B cell (primary cell): ENCODE results near the gene LALBA. TPM values are rescaled to one million over a fixed set of nuclear protein-coding genes. Genes with fewer than 3 reads are reported as not detected.
"Not testable (repeated sequence)": the region's sequence is repeated elsewhere in the genome, so short reads cannot be mapped to it uniquely, and the experiment has no call there.

ENCODE experiments used
- ATAC-seq: fragments of 200-7000 bp; cut with Tn5 transposase; one replicate; pipeline ENCODE4 v1.10.0; 2021; ENCODE audit warnings: low read depth, mild to moderate bottlenecking, moderate number of reproducible peaks, moderate library complexity
- CTCF ChIA-PET: fragments of 350-600 bp; sonication (Branson Sonifier 250); formaldehyde crosslinking; loops from one replicate; lab custom pipeline; 2021; ENCODE audit warnings: antibody characterized with exemption, inconsistent platforms; lab: Charles Lee
- POLR2A ChIA-PET: fragments of 350-600 bp; sonication (Branson Sonifier 250); formaldehyde crosslinking; loops from one replicate; lab custom pipeline; 2021; ENCODE audit warnings: antibody characterized with exemption; lab: Charles Lee
- DNase-seq: peaks from one replicate; pipeline ENCODE4 v3.0.0; 2013
- H2AFZ ChIP-seq: 2 replicates; pipeline ENCODE4 v1.6.1; 2012; ENCODE audit warnings: mild to moderate bottlenecking, low read depth, low read length; ENCODE audit not compliant: insufficient read depth, poor library complexity, severe bottlenecking
- H3K27ac ChIP-seq, 2 donors: 1 replicate in 1 of 2; 2 replicates in 1 of 2; pipeline ENCODE4 v1.5.1; 2012 to 2013; ENCODE audit warnings: low read length in 2 of 2, mild to moderate bottlenecking in 2 of 2, moderate library complexity in 1 of 2
- H3K27me3 ChIP-seq, 4 experiments: fragments of 200-600 bp in 1 of 4; sonication (generic) in 1 of 4; replicated peaks in 1 of 4; 1 replicate in 2 of 4; 2 replicates in 2 of 4; pipeline versions ENCODE4 v1.6.1 to v1.7.0; 2013 to 2016; ENCODE audit warnings: low read length in 3 of 4, mild to moderate bottlenecking in 2 of 4, mixed read lengths in 1 of 4, moderate library complexity in 1 of 4; ENCODE audit not compliant: insufficient read depth in 4 of 4, control insufficient read depth in 3 of 4; ENCODE audit errors: control extremely low read depth in 1 of 4
- H3K36me3 ChIP-seq, 2 experiments: replicated peaks in 1 of 2; 1 replicate in 1 of 2; 2 replicates in 1 of 2; pipeline versions ENCODE4 v1.6.1 to v1.7.1; 2013; ENCODE audit warnings: low read length in 1 of 2; ENCODE audit not compliant: insufficient read depth in 2 of 2, control insufficient read depth in 1 of 2; ENCODE audit errors: control extremely low read depth in 1 of 2, extremely low read depth in 1 of 2
- H3K4me1 ChIP-seq, 2 donors: fragments of 200-600 bp in 1 of 2; sonication (generic) in 1 of 2; 1 replicate in 1 of 2; 2 replicates in 1 of 2; pipeline versions ENCODE4 v1.5.1 to v1.6.1; 2013 to 2017; ENCODE audit warnings: low read length in 2 of 2; ENCODE audit not compliant: control insufficient read depth in 2 of 2, insufficient read depth in 2 of 2
- H3K4me2 ChIP-seq: replicated peaks from 2 replicates; pipeline ENCODE3; 2012; ENCODE audit warnings: mild to moderate bottlenecking, low read depth, low read length; ENCODE audit not compliant: poor library complexity, severe bottlenecking
- H3K4me3 ChIP-seq, 5 experiments: fragments of 200-600 bp in 1 of 5; sonication (generic) in 1 of 5; 1 replicate in 3 of 5; 2 replicates in 2 of 5; pipeline versions ENCODE4 v1.5.1 to v1.7.0; 2011 to 2016; ENCODE audit warnings: low read length in 4 of 5, mild to moderate bottlenecking in 4 of 5, low read depth in 2 of 5, control low read depth in 1 of 5, moderate library complexity in 1 of 5; ENCODE audit not compliant: insufficient read depth in 1 of 5; ENCODE audit errors: control extremely low read depth in 1 of 5, extremely low read depth in 1 of 5
- H3K79me2 ChIP-seq: fragments of 200-600 bp; sonication (generic); one replicate; pipeline ENCODE4 v1.6.0; 2016; ENCODE audit warnings: low read length; ENCODE audit not compliant: control insufficient read depth, insufficient read depth
- H3K9ac ChIP-seq: fragments of 200-600 bp; sonication (generic); 2 replicates; pipeline ENCODE4 v1.6.1; 2017; ENCODE audit warnings: mild to moderate bottlenecking, low read length, moderate library complexity
- H3K9me3 ChIP-seq, 3 donors: one replicate each; pipeline versions ENCODE4 v1.6.1 to v1.7.1; 2013; ENCODE audit warnings: low read length in 2 of 3; ENCODE audit not compliant: control insufficient read depth in 2 of 3, insufficient read depth in 1 of 3; ENCODE audit errors: control extremely low read depth in 1 of 3
- H4K20me1 ChIP-seq: 2 replicates; pipeline ENCODE4 v1.6.0; 2012; ENCODE audit warnings: mild to moderate bottlenecking, low read length; ENCODE audit not compliant: insufficient read depth, control insufficient read depth, poor library complexity, severe bottlenecking
- H3K27ac Mint-ChIP-seq: one replicate; pipeline ENCODE4 v1.8.0; 2021; ENCODE audit warnings: mixed read lengths
- H3K27me3 Mint-ChIP-seq: one replicate; pipeline ENCODE4 v1.8.0; 2021; ENCODE audit warnings: mixed read lengths
- H3K4me1 Mint-ChIP-seq: one replicate; pipeline ENCODE4 v1.8.0; 2021; ENCODE audit warnings: mixed read lengths
- H3K4me3 Mint-ChIP-seq: one replicate; pipeline ENCODE4 v1.8.0; 2021; ENCODE audit warnings: mixed read lengths
- H3K9me3 Mint-ChIP-seq: one replicate; pipeline ENCODE4 v1.8.0; 2022; ENCODE audit warnings: mixed read lengths; ENCODE audit not compliant: insufficient read depth
- EZH2 ChIP-seq: IDR thresholded peaks from 2 replicates; pipeline ENCODE4 v1.6.1; 2012; ENCODE audit warnings: borderline replicate concordance, low read depth, mild to moderate bottlenecking, moderate library complexity, low read length; ENCODE audit not compliant: insufficient read depth, poor library complexity, severe bottlenecking
- WGBS: methylation state at CpG from one replicate; pipeline ENCODE4 v1.1.5; 2013; ENCODE audit warnings: missing lambda C conversion rate; ENCODE audit not compliant: insufficient coverage; 5-methylcytosine and 5-hydroxymethylcytosine counted together
- intact Hi-C: fragments of 100-400 bp; cut with micrococcal nuclease; formaldehyde crosslinking; loops from one replicate; pipeline ENCODE4 v1.10.0; 2022
- polyA plus RNA-seq: library from polyadenylated mRNA; depleted of rRNA; stranded (reverse); fragments of >200 nt; gene quantifications from 2 replicates; pipeline ENCODE4 v1.2.3, GENCODE V29; 2012
- total RNA-seq, 2 donors: library from RNA; stranded (reverse); fragments of 120-200 nt in 1 of 2; gene quantifications; 1 replicate in 1 of 2; 2 replicates in 1 of 2; pipeline versions ENCODE4 v1.2.3 to v1.2.4, GENCODE V29; 2013 to 2022
- TF ChIP-seq, protein P1 (sequence below): fragments of 200-600 bp; IDR thresholded peaks from one replicate; pipeline ENCODE4 v1.8.0; 2022; ENCODE audit warnings: antibody characterized with exemption, mild to moderate bottlenecking

The LALBA gene
- total and polyA plus RNA-seq, 2 donors (not counting 1 experiment from before 2014, with no cell fraction given) = not detected

DNA sequence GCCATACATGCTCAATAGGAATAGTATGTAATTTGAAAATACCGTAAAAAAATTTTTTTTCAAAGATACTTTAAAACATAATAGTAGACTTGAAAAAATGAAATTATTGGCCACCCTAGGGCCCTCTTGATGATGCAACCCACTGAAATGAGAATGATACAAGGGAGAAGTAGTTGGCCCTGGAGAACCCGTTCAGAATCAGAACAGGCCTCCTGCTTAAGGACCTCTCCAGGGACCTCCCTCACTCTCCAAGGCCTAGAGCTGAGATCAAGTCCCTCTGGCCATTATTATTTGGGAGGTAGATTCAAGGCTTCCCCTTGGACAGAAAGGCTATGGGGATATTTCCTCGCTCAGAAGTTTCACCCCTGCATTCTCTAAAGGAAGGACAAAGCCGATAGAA is 11.9 kb downstream of the LALBA start:
- Mint-ChIP-seq H3K27me3 (peaks cover 30% of the 10 kb centered on the region), H3K27ac (no peak overlapping the region), H3K9me3 (no peaks in the 10 kb centered on the region), H3K4me3 (no peak overlapping the region), H3K4me1 (no peaks in the 10 kb centered on the region)
- TF ChIP-seq, protein P1, sequence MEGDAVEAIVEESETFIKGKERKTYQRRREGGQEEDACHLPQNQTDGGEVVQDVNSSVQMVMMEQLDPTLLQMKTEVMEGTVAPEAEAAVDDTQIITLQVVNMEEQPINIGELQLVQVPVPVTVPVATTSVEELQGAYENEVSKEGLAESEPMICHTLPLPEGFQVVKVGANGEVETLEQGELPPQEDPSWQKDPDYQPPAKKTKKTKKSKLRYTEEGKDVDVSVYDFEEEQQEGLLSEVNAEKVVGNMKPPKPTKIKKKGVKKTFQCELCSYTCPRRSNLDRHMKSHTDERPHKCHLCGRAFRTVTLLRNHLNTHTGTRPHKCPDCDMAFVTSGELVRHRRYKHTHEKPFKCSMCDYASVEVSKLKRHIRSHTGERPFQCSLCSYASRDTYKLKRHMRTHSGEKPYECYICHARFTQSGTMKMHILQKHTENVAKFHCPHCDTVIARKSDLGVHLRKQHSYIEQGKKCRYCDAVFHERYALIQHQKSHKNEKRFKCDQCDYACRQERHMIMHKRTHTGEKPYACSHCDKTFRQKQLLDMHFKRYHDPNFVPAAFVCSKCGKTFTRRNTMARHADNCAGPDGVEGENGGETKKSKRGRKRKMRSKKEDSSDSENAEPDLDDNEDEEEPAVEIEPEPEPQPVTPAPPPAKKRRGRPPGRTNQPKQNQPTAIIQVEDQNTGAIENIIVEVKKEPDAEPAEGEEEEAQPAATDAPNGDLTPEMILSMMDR = no peak
- TF ChIP-seq EZH2 = no peak
- Histone ChIP-seq H3K36me3 (no peaks in the 10 kb centered on the region), H3K9ac (no peak overlapping the region), H3K9me3 (no peaks in the 10 kb centered on the region), H3K27me3 (peaks cover 0 to 4% (median 2%) of the 10 kb centered on the region in 4 experiments), H3K4me3 (no peak overlapping the region), H2AFZ (no peak overlapping the region), H3K4me1 (no peaks in the 10 kb centered on the region), H3K4me2 (no peak overlapping the region), H4K20me1 (no peaks in the 10 kb centered on the region), H3K79me2 (no peaks in the 10 kb centered on the region), H3K27ac (no peak overlapping the region)
- intact Hi-C loops = no loop called here
- ATAC-seq (no peak), DNase-seq (no peak)
- ChIA-PET CTCF (no interaction called here), POLR2A (no interaction called here)
- 100% methylated on average over 1 of the region's 4 CpGs for WGBS

DNA sequence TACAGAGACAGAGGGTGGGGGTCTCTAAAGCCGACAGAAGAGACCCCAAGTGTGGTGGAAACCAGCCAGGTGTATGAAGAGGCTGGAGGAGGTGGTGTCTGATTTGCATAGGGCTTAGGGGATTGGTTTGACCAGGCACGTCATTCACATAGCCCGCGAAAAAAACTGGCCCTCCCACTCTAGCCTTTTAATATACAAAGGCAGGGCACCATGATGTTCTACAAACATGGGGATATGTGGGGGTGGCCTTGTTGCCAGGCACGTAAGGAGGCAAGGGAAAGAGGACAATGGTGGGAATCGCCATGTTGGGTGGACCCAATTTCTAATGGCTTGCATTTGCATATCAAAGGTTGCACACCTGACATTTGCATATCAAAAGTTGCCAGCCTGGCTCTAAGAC is 13.2 kb downstream of the LALBA start:
- H3K4me1 ChIP-seq = no peaks in the 10 kb centered on the region
- no peak overlapping the region for H3K9ac ChIP-seq
- Mint-ChIP-seq H3K4me3 (no peak overlapping the region), H3K9me3 (no peaks in the 10 kb centered on the region), H3K4me1 (no peaks in the 10 kb centered on the region), H3K27me3 (peaks cover 30% of the 10 kb centered on the region), H3K27ac (no peak overlapping the region)
- H2AFZ ChIP-seq = no peak overlapping the region
- intact Hi-C loops = no loop called here
- no peak overlapping the region for H3K4me3 ChIP-seq
- no peak for DNase-seq
- ChIA-PET POLR2A (no interaction called here), CTCF (no interaction called here)
- no peaks in the 10 kb centered on the region for H3K36me3 ChIP-seq
- no peak for ATAC-seq
- no peak overlapping the region for H3K27ac ChIP-seq
- WGBS = 100% methylated on average over 2 of the region's 6 CpGs
- no peaks in the 10 kb centered on the region for H3K79me2 ChIP-seq
- H3K9me3 ChIP-seq = peaks cover 0 to 2% (median 0%) of the 10 kb centered on the region in 3 donors
- H3K4me2 ChIP-seq = no peak overlapping the region
- peaks cover 0 to 4% (median 2%) of the 10 kb centered on the region in 4 experiments for H3K27me3 ChIP-seq
- no peak for TF ChIP-seq EZH2
- TF ChIP-seq, protein P1 = no peak
- no peaks in the 10 kb centered on the region for H4K20me1 ChIP-seq

DNA sequence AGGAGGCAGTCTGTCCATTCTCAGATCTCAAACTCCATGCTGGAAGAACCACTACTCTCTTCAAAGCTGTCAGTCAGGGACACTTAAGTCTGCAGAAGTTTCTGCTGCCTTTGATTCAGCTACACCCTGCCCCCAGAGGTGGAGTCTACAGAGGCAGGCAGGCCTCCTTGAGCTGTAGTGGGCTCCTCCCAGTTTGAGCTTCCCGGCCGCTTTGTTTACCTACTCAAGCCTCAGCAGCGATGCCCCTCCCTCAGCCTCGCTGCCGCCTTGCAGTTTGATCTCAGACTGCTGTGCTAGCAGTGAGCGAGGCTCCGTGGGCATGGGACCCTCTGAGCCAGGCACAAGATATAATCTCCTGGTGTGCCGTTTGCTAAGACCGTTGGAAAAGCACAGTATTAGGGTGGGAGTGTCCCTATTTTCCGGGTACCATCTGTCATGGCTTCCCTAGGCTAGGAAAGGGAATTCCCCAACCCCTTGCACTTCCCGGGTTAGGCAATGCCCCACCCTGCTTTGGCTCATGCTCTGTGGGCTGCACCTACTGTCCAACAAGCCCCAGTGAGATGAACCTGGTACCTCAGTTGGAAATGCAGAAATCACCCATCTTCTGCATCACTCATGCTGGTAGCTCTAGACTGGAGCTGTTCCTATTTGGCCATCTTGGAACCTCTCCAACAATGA is 16.0 kb downstream of the LALBA start:
- H4K20me1 ChIP-seq, H3K4me1 ChIP-seq, POLR2A ChIA-PET, H3K27ac Mint-ChIP-seq, H3K4me3 Mint-ChIP-seq, H3K27ac ChIP-seq, H3K4me1 Mint-ChIP-seq, DNase-seq, intact Hi-C loops, H3K9me3 ChIP-seq, H3K4me3 ChIP-seq, H3K36me3 ChIP-seq, H3K27me3 ChIP-seq, H3K4me2 ChIP-seq, H2AFZ ChIP-seq, H3K79me2 ChIP-seq, ATAC-seq, H3K9ac ChIP-seq, H3K9me3 Mint-ChIP-seq, CTCF ChIA-PET: not testable (repeated sequence)
- H3K27me3 Mint-ChIP-seq = peaks cover 27% of the 10 kb centered on the region
- 92% methylated on average over 7 of the region's 11 CpGs for WGBS
